H7 (cell line): ENCODE measurements around the gene RAB4A. TPM values are rescaled to one million over a fixed set of nuclear protein-coding genes. Genes with fewer than 3 reads are reported as not detected.
"Not testable (repeated sequence)": the region's sequence is repeated elsewhere in the genome, so short reads cannot be mapped to it uniquely, and the experiment has no call there.

Experiments
- DNase-seq: peaks from one replicate; pipeline ENCODE4 v3.0.0; 2012
- H3K27me3 ChIP-seq: 2 replicates; pipeline ENCODE4 v1.6.0; 2011; ENCODE audit warnings: mild to moderate bottlenecking, low read length; ENCODE audit not compliant: control insufficient read depth, insufficient read depth
- H3K36me3 ChIP-seq: replicated peaks from 2 replicates; pipeline ENCODE4 v1.5.1; 2011; ENCODE audit warnings: low read length; ENCODE audit not compliant: control insufficient read depth, insufficient read depth
- H3K4me3 ChIP-seq: 2 replicates; pipeline ENCODE4 v1.5.1; 2011; ENCODE audit warnings: low read depth, mild to moderate bottlenecking, control low read depth, low read length, moderate library complexity; ENCODE audit not compliant: insufficient read depth
- total RNA-seq: library from RNA; depleted of rRNA; stranded (reverse); fragments of >200 nt; shearing (Covaris generic); gene quantifications from 2 replicates; pipeline ENCODE4 v1.2.3, GENCODE V29; 2014

RAB4A gene
- total RNA-seq, 1 experiment from 2014 or later = 47.0 TPM

DNA sequence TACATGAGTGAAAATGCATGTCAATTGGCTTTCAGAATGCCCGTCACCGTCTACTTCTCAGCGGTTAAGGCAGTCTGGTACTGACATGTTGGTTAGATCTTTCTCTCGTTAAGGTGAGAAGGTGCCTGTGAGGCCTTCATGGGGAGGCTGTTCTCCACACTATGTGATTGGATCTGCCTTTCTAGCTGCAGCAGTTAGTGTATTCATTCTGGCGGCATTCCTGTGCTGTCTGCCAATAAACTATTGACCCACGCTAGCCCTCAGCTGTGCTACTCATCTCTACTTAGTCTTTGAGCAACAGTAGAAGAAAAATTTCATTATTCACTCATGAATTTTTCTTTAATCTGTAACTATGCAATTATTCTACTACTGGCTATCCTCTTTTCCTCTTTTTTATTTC, 39.9 kb downstream of the RAB4A start:
- DNase-seq = no peak
- Histone ChIP-seq H3K27me3 (no peaks in the 10 kb centered on the region), H3K4me3 (no peak overlapping the region), H3K36me3 (no peaks in the 10 kb centered on the region; the same call in none of the 2 replicates)

DNA sequence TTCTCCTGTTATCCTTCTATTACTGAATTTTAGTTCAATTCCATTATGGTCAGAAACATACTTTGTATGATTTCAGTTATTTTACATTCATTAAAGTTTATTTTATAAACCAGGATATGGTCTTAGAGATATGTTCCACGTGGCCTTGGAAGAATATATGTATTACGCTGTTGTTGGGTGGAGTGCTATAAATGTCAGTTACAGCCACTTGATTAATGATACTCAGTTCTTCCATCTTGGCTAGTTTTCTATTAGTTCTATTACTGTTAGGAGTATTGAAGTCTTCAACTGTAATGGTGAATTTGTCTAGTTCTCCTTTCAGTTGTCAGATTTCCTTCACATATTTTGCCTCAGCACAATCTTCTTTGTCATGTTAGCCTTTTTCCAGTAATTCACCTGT, 45.3 kb downstream of the RAB4A start:
- H3K4me3 ChIP-seq = no peak overlapping the region
- no peaks in the 10 kb centered on the region for H3K27me3 ChIP-seq
- H3K36me3 ChIP-seq = no peaks in the 10 kb centered on the region; the same call in 1 of the 2 replicates

DNA sequence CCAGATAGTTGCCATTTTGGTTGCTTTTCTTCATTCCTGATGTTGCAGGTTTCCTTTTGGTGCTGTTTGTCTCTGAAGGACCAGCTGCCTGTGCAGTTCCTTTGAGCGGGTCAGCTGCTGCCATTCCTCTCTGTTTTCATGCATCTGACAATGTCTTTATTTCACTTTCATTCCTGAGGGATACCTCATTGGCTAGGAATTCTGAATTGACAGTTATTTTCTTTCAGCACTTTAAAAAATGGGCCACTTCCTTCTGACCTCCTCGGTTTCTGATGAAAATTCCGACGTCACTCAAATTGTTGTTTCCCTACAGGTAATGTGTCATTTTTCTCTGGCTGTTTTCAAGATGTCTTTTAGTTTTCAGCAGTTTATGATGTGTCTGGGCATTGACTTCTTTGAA, 47.1 kb downstream of the RAB4A start:
- no peak overlapping the region for H3K4me3 ChIP-seq
- no peaks in the 10 kb centered on the region for H3K27me3 ChIP-seq
- no peak for DNase-seq
- no peaks in the 10 kb centered on the region; the same call in 1 of the 2 replicates for H3K36me3 ChIP-seq

More for the DNA sequence above, 45.3 kb downstream of the RAB4A start:
- DNase-seq = no peak

DNA sequence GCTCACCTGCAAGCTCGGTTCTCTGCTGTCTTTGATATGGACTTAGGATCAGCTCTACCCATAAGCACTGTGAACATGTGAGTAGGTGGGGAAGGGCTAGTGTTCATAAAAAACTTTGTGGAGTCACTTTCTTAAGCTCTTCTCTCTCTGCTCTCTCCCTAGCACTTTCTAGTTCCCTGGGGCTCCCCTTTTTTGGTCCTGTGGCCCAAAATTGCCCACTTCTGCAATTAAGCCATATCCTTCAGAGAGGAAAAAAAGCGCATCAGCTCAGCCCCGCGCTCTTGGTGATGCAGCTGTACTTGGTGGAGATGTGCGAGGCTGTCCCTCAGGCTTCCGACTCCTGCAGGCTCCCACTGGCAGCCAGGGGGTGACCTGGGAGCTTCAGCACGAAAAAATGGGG, 48.6 kb downstream of the RAB4A start:
- H3K36me3 ChIP-seq = peaks cover 2% of the 10 kb centered on the region
- DNase-seq = no peak
- H3K4me3 ChIP-seq = no peak overlapping the region
- H3K27me3 ChIP-seq = no peaks in the 10 kb centered on the region

DNA sequence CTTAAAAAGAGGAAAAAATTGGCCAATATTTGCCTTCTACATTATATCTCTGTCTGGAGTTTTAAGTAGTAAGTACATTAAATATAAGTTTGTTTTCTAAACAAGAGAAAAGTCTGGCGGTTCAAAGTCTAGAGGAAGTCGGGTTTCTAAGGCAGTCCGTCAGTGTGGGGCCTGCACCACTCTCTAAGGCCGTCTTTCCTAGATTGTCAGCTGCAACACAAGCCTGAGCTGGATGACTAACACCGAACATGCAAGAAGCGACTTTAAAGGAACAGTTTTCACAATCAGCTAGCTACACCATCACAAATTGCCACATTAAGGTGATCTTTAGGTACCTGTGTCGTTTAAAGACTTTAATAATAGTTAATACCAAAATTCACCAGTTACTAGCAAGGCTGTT, 52.3 kb downstream of the RAB4A start:
- no peaks in the 10 kb centered on the region for H3K27me3 ChIP-seq
- H3K36me3 ChIP-seq = peaks cover 3% of the 10 kb centered on the region
- no peak overlapping the region for H3K4me3 ChIP-seq
- DNase-seq = no peak

DNA sequence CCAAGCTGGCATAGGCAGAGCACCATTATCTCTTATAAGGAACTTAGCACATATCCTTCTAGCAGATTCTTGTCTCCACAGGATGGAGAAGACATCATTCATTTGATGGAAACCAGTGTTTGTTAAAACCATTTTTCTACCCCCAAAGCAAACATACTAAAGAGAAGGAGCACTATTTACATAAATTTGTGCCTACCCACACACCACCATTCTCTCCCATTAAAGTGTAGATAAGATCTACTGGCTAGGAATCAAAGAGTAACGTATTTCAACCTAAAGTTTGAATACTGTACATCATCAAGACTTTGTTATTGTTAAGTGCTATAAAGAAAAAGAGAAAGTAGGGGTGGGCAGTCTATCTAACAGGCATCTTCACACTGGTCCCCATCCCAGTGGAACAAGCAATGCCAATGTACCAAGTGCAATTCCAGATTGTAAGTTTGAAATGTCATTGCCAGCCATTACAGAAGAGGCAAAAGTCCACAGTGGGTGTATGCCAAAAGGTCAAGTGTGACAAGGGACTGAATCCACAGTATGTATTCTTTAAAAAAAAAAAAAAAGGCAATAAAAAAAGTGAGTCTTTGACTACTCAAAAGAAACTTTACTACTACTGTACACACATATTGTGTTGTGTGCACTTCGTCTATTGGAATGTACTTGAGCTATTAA, 53.1 kb downstream of the RAB4A start:
- no peaks in the 10 kb centered on the region for H3K27me3 ChIP-seq
- H3K36me3 ChIP-seq = peaks cover 4% of the 10 kb centered on the region
- no peak for DNase-seq
- no peak overlapping the region for H3K4me3 ChIP-seq

DNA sequence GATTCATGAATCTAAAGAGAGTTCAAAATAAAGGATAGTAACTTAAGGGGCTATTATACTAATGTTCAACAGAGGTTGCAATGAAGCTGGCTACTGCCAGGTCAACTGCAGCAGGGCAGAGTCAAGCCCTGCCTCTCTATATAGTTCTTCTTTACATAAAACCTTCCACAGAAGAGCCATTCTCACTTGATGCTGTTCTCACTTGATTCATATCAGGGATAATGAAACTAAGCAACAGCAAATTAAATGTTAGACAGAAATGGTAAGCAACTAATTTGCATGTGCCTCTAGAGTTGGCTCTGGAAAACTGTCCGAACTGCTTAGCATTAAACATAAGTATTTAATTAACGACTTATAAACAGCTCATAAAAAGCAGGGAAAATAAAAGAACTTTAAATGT, 54.5 kb downstream of the RAB4A start:
- Histone ChIP-seq H3K36me3 (peaks cover 4% of the 10 kb centered on the region), H3K27me3 (no peaks in the 10 kb centered on the region), H3K4me3 (no peak overlapping the region)
- DNase-seq = no peak

DNA sequence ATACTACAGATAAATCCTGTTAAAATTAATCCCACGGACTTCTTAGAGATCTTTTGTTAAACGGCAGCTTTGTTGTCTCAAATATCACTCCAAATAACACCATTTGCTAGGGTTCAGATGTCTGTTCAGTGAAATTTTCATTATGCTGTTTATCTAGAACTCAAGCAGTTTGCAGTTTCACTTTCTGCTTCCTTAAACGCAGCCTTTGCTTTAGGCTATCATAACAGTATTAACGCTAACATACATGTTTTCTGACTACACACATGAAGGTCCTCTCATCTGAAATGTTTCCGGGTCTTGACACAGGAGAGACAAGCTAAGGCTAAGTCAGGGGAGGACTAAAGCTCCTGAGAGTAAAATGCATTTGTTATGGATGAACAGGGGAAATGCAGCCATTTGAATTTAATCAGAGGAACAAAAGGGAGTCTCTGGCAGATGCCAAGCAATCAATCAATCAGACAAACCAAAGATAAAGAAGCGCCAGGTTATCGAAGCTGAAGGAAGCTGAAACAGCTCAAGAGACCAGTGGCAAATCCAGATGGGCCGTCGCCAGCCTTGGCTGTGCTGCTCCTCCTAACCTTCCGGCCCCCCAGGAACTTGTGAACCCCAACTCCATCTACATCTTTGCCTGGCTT, 55.1 kb downstream of the RAB4A start:
- Histone ChIP-seq H3K36me3 (peaks cover 4% of the 10 kb centered on the region), H3K27me3 (no peaks in the 10 kb centered on the region), H3K4me3 (no peak overlapping the region)
- no peak for DNase-seq

DNA sequence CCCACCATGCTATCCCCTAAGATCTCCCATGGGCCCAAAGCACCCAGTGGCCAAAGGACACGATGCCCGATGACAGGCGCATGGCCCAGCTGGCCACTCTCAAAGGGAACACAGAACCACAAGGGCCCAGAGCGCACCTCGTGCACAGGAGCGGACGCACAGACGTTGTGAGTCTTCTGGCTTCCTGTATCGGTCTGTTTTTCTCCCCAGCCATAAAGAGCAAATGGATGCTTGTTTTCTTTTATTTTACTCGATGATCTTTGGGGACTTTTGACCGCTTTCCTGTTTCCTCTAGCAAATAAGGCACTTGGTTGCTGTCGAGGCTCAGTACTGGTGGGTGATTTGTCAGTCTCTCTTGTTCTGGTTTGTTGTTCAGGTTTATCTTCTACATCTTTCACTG, 55.7 kb downstream of the RAB4A start:
- no peaks in the 10 kb centered on the region for H3K27me3 ChIP-seq
- peaks cover 4% of the 10 kb centered on the region for H3K36me3 ChIP-seq
- DNase-seq = no peak
- no peak overlapping the region for H3K4me3 ChIP-seq

DNA sequence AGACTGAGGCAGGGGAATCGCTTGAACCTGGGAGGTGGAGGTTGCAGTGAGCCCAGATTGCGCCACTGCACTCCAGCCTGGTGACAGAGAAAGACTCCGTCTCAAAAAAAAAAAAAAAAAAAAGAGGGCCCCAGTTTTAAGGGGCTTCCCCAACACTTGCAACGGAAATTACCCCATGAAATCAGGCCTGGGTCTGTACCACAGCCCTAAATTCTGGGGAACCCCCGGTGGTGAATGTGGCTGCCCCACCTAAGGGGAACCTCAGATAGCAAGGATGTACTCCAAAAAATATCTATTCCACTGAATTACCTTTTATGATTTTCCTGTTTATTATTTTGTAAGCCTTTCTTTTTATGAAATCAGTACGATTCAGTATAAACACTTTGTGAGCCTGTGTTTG, 56.9 kb downstream of the RAB4A start:
- H3K4me3 ChIP-seq, DNase-seq, H3K27me3 ChIP-seq: not testable (repeated sequence)

DNA sequence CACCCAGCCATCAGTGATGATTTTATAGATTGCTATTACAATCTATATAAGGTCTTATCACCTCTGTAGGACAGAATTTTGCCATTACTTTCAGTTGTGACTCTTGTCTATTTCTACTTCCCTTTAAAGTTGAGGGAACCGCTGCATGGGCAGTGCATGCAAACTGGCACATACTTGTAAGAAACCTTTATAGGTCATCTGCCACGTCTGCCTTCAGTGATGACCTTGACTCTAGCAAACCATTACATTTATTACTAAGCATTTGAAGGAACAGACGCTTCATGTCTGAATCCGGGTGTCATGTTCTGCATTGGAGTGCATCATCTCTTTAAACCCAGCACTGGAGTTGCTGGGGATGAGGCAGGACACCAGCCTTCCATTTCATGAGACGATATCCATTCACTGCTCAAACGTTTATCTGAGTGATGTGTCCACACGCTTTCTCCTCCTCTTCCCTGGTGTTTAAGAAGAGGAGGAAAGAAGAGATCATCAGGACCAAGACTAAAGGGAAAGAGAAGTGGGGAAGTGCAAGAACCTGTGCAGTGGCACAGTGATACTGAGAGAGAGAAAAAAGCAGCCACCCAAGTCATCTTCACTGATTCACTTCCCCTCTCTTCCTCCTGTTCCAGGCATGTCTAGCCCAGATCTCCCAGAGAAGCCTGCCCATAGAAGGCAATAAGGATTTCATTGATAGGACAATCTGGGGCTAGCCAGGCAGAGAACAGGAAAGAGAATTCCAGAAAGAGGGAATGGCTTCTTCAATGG, 57.9 kb downstream of the RAB4A start:
- no peaks in the 10 kb centered on the region for H3K27me3 ChIP-seq
- DNase-seq = no peak
- H3K4me3 ChIP-seq = no peak overlapping the region
- peaks cover 3% of the 10 kb centered on the region for H3K36me3 ChIP-seq

More for the DNA sequence above, 56.9 kb downstream of the RAB4A start:
- H3K36me3 ChIP-seq = not testable (repeated sequence)

DNA sequence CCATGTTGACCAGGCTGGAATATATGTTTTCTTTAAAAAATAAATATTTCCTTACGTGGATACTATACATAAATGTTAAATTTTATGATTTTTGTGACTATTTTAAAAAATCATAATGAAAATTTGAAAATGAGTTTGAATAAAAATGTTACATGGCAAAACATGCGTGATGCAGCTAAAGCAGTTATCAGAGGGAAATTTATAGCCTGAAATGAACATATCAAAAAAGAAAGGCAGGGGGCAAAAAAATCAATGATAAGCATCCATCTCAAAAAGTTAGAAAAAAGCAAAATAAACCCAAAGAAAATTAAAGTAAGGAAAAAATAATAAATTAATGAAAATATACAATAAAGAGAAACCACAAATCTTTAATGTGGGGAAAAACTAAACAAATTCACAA, 63.4 kb downstream of the RAB4A start:
- no peak for DNase-seq
- Histone ChIP-seq H3K36me3 (no peaks in the 10 kb centered on the region; the same call in 1 of the 2 replicates), H3K27me3 (no peaks in the 10 kb centered on the region; the same call in 1 of the 2 replicates), H3K4me3 (no peak overlapping the region)

DNA sequence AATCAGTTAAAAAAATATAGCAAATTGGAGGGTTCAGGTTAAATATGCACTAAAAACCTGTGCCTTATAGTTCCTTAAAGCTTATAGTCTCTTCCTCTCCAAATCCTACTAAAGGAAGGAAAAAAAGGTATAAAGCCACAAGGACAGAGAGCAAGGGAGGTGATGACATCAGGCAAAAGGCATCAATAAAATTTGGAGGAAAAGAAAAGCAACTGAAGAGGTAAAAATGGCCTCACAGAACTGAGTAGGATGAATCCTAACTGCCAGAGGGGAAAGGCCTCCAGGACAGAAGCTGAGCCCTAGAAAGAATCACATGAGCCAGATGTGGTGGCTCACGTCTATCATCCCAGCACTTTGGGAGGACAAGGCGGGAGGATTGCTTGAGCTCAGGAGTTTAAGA, 63.8 kb downstream of the RAB4A start:
- no peaks in the 10 kb centered on the region; the same call in 1 of the 2 replicates for H3K36me3 ChIP-seq
- no peak overlapping the region for H3K4me3 ChIP-seq
- no peaks in the 10 kb centered on the region; the same call in 1 of the 2 replicates for H3K27me3 ChIP-seq
- DNase-seq = no peak

DNA sequence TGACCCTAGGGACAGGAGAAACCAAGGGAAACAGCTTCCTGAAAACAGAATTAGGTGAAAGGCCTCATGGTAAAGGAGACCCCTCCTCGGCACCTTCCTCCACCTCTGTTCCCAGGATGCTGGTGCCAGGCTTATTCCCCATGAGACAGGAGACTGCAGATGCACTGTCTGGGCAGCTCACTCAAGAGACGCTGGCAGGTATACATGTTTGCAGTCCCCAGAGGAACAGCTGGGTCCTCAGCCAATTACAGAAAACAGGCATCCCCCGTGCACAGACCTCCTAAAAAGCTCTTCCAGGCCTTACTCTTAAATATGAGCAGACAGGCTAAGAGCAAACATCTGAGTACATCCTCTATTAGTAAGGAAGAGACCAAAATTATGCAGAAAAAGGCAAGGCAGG, 65.4 kb downstream of the RAB4A start:
- Histone ChIP-seq H3K4me3 (no peak overlapping the region), H3K27me3 (peaks cover 3% of the 10 kb centered on the region; the same call in 1 of the 2 replicates), H3K36me3 (no peaks in the 10 kb centered on the region; the same call in 1 of the 2 replicates)
- DNase-seq = no peak

DNA sequence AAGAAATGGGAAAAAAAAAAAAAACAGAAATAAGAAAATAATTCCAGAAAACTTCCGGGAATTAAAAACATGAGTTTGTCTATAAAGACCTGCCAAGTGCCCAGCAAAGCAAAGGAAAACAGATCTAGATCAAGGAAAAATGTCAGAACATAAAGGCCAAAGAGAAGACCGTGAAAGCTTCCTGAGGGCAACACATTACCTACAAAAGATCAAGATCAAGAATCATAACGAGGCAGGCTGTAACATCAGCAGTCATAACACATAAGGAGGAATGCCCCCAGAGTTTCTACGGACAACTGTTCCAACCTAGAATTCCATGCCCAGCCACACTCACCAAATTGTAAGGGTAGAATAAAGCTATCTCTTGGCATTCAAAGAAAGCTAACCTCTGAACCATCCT, 68.2 kb downstream of the RAB4A start:
- no peak for DNase-seq
- H3K4me3 ChIP-seq = no peak overlapping the region
- H3K36me3 ChIP-seq = no peaks in the 10 kb centered on the region; the same call in 1 of the 2 replicates
- H3K27me3 ChIP-seq = peaks cover 16% of the 10 kb centered on the region
